PC-3 (cell line): ENCODE results near the gene MTPN. TPM values are rescaled to one million over a fixed set of nuclear protein-coding genes. Genes with fewer than 3 reads are reported as not detected.

Experiments used
- ATAC-seq: fragments of 200-7000 bp; cut with Tn5 transposase; 2 replicates; pipeline ENCODE4 v1.9.1; 2020; ENCODE audit warnings: mild to moderate bottlenecking, moderate library complexity
- BruUV-seq: library from RNA; stranded (reverse); fragments of 400-500 nt; replicated peaks from 2 replicates; lab custom pipeline; 2021; lab: Mats Ljungman, UMichigan
- CTCF ChIA-PET: fragments of 300-600 bp; sonication (Branson Sonifier 250); formaldehyde crosslinking; loops from one replicate; lab custom pipeline; 2022; ENCODE audit warnings: antibody characterized with exemption; lab: Charles Lee
- POLR2A ChIA-PET: fragments of 300-600 bp; sonication (Branson Sonifier 250); formaldehyde crosslinking; loops from one replicate; lab custom pipeline; 2022; ENCODE audit warnings: antibody characterized with exemption; ENCODE audit not compliant: unreplicated experiment; lab: Charles Lee
- DNase-seq: peaks from one replicate; pipeline ENCODE4 v3.0.0-alpha.2; 2015
- H2AFZ ChIP-seq: fragments of 300-600 bp; sonication (generic); 2 replicates; pipeline ENCODE4 v1.6.0; 2016; ENCODE audit warnings: antibody characterized with exemption, low read length
- H3F3A ChIP-seq: fragments of 300-600 bp; sonication (generic); one replicate; pipeline ENCODE4 v1.6.0; 2017; ENCODE audit warnings: antibody characterized with exemption, low read length, control low read depth, mild to moderate bottlenecking; ENCODE audit not compliant: unreplicated experiment
- H3K27ac ChIP-seq: fragments of 300-600 bp; sonication (generic); 2 replicates; pipeline ENCODE4 v1.5.1; 2016; ENCODE audit warnings: mild to moderate bottlenecking, low read length
- H3K27me3 ChIP-seq: fragments of 300-600 bp; sonication (generic); 2 replicates; pipeline ENCODE4 v1.6.1; 2016; ENCODE audit warnings: low read length, mixed read lengths
- H3K36me3 ChIP-seq: fragments of 300-600 bp; sonication (generic); 2 replicates; pipeline ENCODE4 v1.6.1; 2016; ENCODE audit warnings: low read depth, mixed run types, low read length, mixed read lengths
- H3K4me1 ChIP-seq: fragments of 300-600 bp; sonication (generic); 2 replicates; pipeline ENCODE4 v1.5.1; 2016; ENCODE audit warnings: low read length; ENCODE audit not compliant: insufficient read depth
- H3K4me2 ChIP-seq: fragments of 300-600 bp; sonication (generic); 2 replicates; pipeline ENCODE4 v1.6.0; 2016; ENCODE audit warnings: low read length
- H3K4me3 ChIP-seq: fragments of 300-600 bp; sonication (generic); 2 replicates; pipeline ENCODE4 v1.5.1; 2016; ENCODE audit warnings: mild to moderate bottlenecking, low read length, mixed read lengths
- H3K79me2 ChIP-seq: fragments of 300-600 bp; sonication (generic); 2 replicates; pipeline ENCODE4 v1.6.1; 2017; ENCODE audit warnings: low read length, mixed read lengths
- H3K9ac ChIP-seq: fragments of 300-600 bp; sonication (generic); 2 replicates; pipeline ENCODE4 v1.6.0; 2016; ENCODE audit warnings: mild to moderate bottlenecking, low read length
- H3K9me2 ChIP-seq: fragments of 300-600 bp; sonication (generic); replicated peaks from 2 replicates; pipeline ENCODE4 v1.6.1; 2016; ENCODE audit warnings: mixed run types, low read length, mixed read lengths
- H3K9me3 ChIP-seq: fragments of 300-600 bp; sonication (generic); 2 replicates; pipeline ENCODE4 v1.6.1; 2016; ENCODE audit warnings: low read length, mixed read lengths
- H4K20me1 ChIP-seq: fragments of 300-600 bp; sonication (generic); 2 replicates; pipeline ENCODE4 v1.6.1; 2016; ENCODE audit warnings: low read length, mixed read lengths
- CTCF ChIP-seq: fragments of 300-600 bp; sonication (generic); conservative IDR thresholded peaks from 2 replicates; pipeline ENCODE4 v1.5.1; 2017; ENCODE audit warnings: antibody characterized with exemption, low read depth, mild to moderate bottlenecking, low read length
- EZH2 ChIP-seq: fragments of 300-600 bp; sonication (generic); IDR thresholded peaks from one replicate; pipeline ENCODE4 v1.6.1; 2017; ENCODE audit warnings: antibody characterized with exemption, mild to moderate bottlenecking, low read length; ENCODE audit not compliant: unreplicated experiment
- EZH2phosphoT487 ChIP-seq: fragments of 300-600 bp; sonication (generic); IDR thresholded peaks from 2 replicates; pipeline ENCODE4 v1.6.1; 2018; ENCODE audit warnings: mild to moderate bottlenecking, antibody characterized with exemption, low read length, borderline replicate concordance
- intact Hi-C: fragments of 100-400 bp; cut with micrococcal nuclease; formaldehyde crosslinking; loops from 2 replicates; pipeline ENCODE4 v1.9.0; 2023
- total RNA-seq: library from RNA; depleted of rRNA; stranded (reverse); fragments of >200 nt; gene quantifications from 2 replicates; pipeline ENCODE4 v1.2.3, GENCODE V29; 2014

The MTPN gene
- total RNA-seq, 1 experiment from 2014 or later, result 96.0 TPM

- intact Hi-C loops, result no loop called here
- no peaks in the 10 kb centered on the region for H3K27me3 ChIP-seq
- no peak overlapping the region for H3K4me2 ChIP-seq
These were observed 46.3 kb downstream of the MTPN start for GRCh38 chr7:135930565-135931461.

GRCh38 chr7:135929722-135930141 is 47.4 kb downstream of the MTPN start:
- H3K9ac ChIP-seq, result no peak overlapping the region
- ATAC-seq, result no peak
- H3K79me2 ChIP-seq, result peaks cover 16% of the 10 kb centered on the region

More at GRCh38 chr7:135930565-135931461, 46.3 kb downstream of the MTPN start:
- no TSS peak for BruUV-seq
- CTCF ChIA-PET, result no interaction called here
- POLR2A ChIA-PET, result no interaction called here
- peaks cover 6% of the 10 kb centered on the region; the same call in 1 of the 2 replicates for H3K36me3 ChIP-seq
- no peaks in the 10 kb centered on the region for H3K9me2 ChIP-seq
- H3K9ac ChIP-seq, result no peak overlapping the region
- peak; percentile 73 for ATAC-seq
- peak; percentile 27 for DNase-seq
- no peaks in the 10 kb centered on the region for H3K9me3 ChIP-seq
- peaks cover 25% of the 10 kb centered on the region for H3K79me2 ChIP-seq
- H3F3A ChIP-seq, result no peaks in the 10 kb centered on the region
- no peak overlapping the region for H2AFZ ChIP-seq
- H4K20me1 ChIP-seq, result no peaks in the 10 kb centered on the region
- no peak overlapping the region for H3K4me3 ChIP-seq
- H3K4me1 ChIP-seq, result no peaks in the 10 kb centered on the region
- H3K27ac ChIP-seq, result peak overlapping the region; percentile 12; the same call in 1 of the 2 replicates
- no peak for TF ChIP-seq EZH2phosphoT487
- no peak for TF ChIP-seq CTCF
- TF ChIP-seq EZH2, result no peak

More at GRCh38 chr7:135929722-135930141, 47.4 kb downstream of the MTPN start:
- intact Hi-C loops, result no loop called here
- Histone ChIP-seq H3K9me2 (no peaks in the 10 kb centered on the region), H2AFZ (no peak overlapping the region), H3K4me2 (no peak overlapping the region), H3K27ac (no peak overlapping the region), H3K36me3 (peaks cover 6% of the 10 kb centered on the region; the same call in 1 of the 2 replicates), H3K9me3 (no peaks in the 10 kb centered on the region), H3K4me3 (no peak overlapping the region), H3K4me1 (peaks cover 6% of the 10 kb centered on the region; the same call in 1 of the 2 replicates), H4K20me1 (no peaks in the 10 kb centered on the region), H3K27me3 (no peaks in the 10 kb centered on the region), H3F3A (no peaks in the 10 kb centered on the region)
- BruUV-seq, result no TSS peak
- TF ChIP-seq EZH2 (no peak), EZH2phosphoT487 (no peak), CTCF (no peak)
- ChIA-PET CTCF (no interaction called here), POLR2A (no interaction called here)
- no peak for DNase-seq
